ENCODE measurements around the gene CRYBG1. TPM values are rescaled to one million over a fixed set of nuclear protein-coding genes. Genes with fewer than 3 reads are reported as not detected.

Gene CRYBG1
- polyA plus RNA-seq, 2 of the 4 experiments (the other 2 are of a cell fraction): 0.31 to 0.37 TPM

DNA sequence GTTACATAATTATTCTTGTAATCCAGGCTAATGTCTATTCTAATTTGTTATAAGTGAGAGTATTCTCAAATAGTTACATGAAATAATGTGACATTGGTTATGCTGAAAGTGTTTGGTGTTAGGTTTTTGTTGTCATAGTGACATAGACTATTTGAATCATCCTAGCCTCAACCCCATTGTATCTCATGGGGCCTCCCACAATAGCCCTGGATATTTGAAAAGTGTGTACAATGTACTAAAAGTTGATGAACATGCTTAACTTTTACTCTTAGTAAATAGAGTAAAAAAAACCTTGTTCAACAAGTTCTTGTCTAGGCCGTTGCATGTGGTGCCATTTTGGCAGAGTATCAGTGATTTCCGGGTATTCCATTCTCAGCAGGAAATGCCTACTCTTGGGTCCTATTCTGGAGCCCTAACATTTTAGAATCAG is 185.8 kb downstream of the CRYBG1 start:
- peak overlapping the region; percentile 41 for H3K4me2 ChIP-seq
- FAIRE-seq (no peak), ATAC-seq (peak; percentile 38 to 56; a peak in 4 of 6 replicates), DNase-seq (ENCODE audit: low read depth in 1 of 2, low spot score in 1 of 2) (peak in 1 of 2 experiments; percentile 18)
- peaks cover 26% of the 10 kb centered on the region; the same call in 2 of the 3 replicates for H3K4me1 ChIP-seq
- ChIA-PET CTCF (no interaction called here), POLR2A (no interaction called here)
- TF ChIP-seq HOXB13 (CRISPR knock-in tag; IDR thresholded peaks at IDR 0.05; ENCODE audit: low read depth) (no peak), SREBF2 (IDR thresholded peaks at IDR 0.05) (no peak), TFCP2L1 (CRISPR knock-in tag; IDR thresholded peaks at IDR 0.05) (no peak), HOXB5 (CRISPR knock-in tag; IDR thresholded peaks at IDR 0.05) (no peak), CHD2 (IDR thresholded peaks at IDR 0.05; ENCODE audit: low read length, partially characterized antibody) (no peak), EP300 (IDR thresholded peaks at IDR 0.05) (no peak), PHF8 (IDR thresholded peaks at IDR 0.05; ENCODE audit: borderline replicate concordance, low read depth) (no peak), ZC3H11A (IDR thresholded peaks at IDR 0.05) (no peak), ZSCAN20 (CRISPR knock-in tag; IDR thresholded peaks at IDR 0.05) (no peak), MAZ (IDR thresholded peaks at IDR 0.05; ENCODE audit: borderline replicate concordance, low read depth, low read length) (no peak), HOXA7 (CRISPR knock-in tag; IDR thresholded peaks at IDR 0.05) (no peak), FOXS1 (CRISPR knock-in tag; IDR thresholded peaks at IDR 0.05) (no peak), GATA3 (IDR thresholded peaks at IDR 0.05; ENCODE audit: borderline replicate concordance) (no peak)
- TF ChIP-seq, protein P1, sequence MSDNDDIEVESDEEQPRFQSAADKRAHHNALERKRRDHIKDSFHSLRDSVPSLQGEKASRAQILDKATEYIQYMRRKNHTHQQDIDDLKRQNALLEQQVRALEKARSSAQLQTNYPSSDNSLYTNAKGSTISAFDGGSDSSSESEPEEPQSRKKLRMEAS (IDR thresholded peaks at IDR 0.05): no peak
- TF ChIP-seq, protein P2, sequence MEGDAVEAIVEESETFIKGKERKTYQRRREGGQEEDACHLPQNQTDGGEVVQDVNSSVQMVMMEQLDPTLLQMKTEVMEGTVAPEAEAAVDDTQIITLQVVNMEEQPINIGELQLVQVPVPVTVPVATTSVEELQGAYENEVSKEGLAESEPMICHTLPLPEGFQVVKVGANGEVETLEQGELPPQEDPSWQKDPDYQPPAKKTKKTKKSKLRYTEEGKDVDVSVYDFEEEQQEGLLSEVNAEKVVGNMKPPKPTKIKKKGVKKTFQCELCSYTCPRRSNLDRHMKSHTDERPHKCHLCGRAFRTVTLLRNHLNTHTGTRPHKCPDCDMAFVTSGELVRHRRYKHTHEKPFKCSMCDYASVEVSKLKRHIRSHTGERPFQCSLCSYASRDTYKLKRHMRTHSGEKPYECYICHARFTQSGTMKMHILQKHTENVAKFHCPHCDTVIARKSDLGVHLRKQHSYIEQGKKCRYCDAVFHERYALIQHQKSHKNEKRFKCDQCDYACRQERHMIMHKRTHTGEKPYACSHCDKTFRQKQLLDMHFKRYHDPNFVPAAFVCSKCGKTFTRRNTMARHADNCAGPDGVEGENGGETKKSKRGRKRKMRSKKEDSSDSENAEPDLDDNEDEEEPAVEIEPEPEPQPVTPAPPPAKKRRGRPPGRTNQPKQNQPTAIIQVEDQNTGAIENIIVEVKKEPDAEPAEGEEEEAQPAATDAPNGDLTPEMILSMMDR (IDR thresholded peaks at IDR 0.05): no peak
- TF ChIP-seq, protein P3, sequence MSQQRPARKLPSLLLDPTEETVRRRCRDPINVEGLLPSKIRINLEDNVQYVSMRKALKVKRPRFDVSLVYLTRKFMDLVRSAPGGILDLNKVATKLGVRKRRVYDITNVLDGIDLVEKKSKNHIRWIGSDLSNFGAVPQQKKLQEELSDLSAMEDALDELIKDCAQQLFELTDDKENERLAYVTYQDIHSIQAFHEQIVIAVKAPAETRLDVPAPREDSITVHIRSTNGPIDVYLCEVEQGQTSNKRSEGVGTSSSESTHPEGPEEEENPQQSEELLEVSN (IDR thresholded peaks at IDR 0.05; ENCODE audit: borderline replicate concordance, low read depth): no peak
- TF ChIP-seq, protein P4, sequence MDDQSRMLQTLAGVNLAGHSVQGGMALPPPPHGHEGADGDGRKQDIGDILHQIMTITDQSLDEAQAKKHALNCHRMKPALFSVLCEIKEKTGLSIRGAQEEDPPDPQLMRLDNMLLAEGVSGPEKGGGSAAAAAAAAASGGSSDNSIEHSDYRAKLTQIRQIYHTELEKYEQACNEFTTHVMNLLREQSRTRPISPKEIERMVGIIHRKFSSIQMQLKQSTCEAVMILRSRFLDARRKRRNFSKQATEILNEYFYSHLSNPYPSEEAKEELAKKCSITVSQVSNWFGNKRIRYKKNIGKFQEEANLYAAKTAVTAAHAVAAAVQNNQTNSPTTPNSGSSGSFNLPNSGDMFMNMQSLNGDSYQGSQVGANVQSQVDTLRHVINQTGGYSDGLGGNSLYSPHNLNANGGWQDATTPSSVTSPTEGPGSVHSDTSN (IDR thresholded peaks at IDR 0.05): no peak
- H3K4me3 ChIP-seq: no peak overlapping the region
- peak overlapping the region; percentile 55 to 71 for H3K27ac ChIP-seq
- H3K9me3 ChIP-seq: no peaks in the 10 kb centered on the region
- WGBS (ENCODE audit: missing lambda C conversion rate): 7% methylated on average over 2 of the region's 2 CpGs

DNA sequence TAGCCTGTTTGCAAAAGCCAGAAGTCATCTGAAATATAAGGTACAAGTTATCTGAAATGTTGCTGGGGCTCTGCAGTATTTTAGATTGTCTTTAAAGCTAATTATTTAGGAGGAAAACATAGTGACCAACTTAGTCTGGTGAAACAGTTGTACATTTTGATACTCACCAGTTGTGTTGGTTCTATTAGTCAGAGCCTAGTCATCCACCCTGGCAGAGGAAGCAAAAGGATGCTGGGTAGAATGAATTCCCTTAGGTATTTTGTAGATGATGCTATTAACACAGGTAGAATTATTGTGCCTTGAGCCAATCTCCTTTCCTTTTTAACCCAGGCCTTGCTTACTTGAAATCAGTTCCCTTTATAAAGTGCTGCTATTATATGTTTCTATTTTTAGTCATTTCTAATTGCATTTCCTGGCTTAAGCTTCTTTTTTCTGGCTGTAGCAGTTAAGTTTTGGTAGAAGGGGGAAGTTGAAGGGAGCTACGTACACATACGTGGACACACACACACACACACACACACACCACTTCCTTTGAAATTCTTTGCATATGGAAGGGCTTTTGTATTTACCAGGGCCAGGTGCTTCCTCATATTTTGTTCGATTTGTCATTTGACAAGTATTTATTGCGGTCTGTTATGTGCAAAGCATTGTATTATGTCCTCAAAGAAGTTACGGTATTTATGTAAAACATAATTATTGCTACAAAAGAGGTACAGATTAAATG is 186.3 kb downstream of the CRYBG1 start:
- CTCF ChIA-PET: interaction anchor here (0.6 to 0.7 kb wide), 3 partner anchors 15 to 107 kb away, joined by 3 read pairs; no protein-coding TSS in a partner anchor
- DNase-seq (ENCODE audit: low read depth in 1 of 2, low spot score in 1 of 2): peak; percentile 36 to 45
- H3K9me3 ChIP-seq: no peaks in the 10 kb centered on the region
- H3K4me1 ChIP-seq: peaks cover 25% of the 10 kb centered on the region; the same call in 2 of the 3 replicates
- TF ChIP-seq, protein P5, sequence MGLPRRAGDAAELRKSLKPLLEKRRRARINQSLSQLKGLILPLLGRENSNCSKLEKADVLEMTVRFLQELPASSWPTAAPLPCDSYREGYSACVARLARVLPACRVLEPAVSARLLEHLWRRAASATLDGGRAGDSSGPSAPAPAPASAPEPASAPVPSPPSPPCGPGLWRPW (IDR thresholded peaks at IDR 0.05): no peak
- TF ChIP-seq FOSL2 (IDR thresholded peaks at IDR 0.05) (no peak), FOSL2 (CRISPR knock-in tag; IDR thresholded peaks at IDR 0.05) (peak; percentile 69), KDM1A (IDR thresholded peaks at IDR 0.05; ENCODE audit: low read depth) (no peak), POLR2A (IDR thresholded peaks at IDR 0.05; ENCODE audit: low read length) (no peak), MAZ (IDR thresholded peaks at IDR 0.05; ENCODE audit: borderline replicate concordance, low read depth, low read length) (no peak), POLR2AphosphoS2 (conservative IDR thresholded peaks at IDR 0.05; ENCODE audit: low read length) (no peak), JUNB (IDR thresholded peaks at IDR 0.05) (peak; percentile 51)
- peak overlapping the region; percentile 55 to 71 for H3K27ac ChIP-seq
- H3K4me2 ChIP-seq: peak overlapping the region; percentile 41
- no peak overlapping the region for H3K4me3 ChIP-seq
- 54% methylated on average over 5 of the region's 5 CpGs for WGBS (ENCODE audit: missing lambda C conversion rate)
- POLR2A ChIA-PET: no interaction called here
- peak; percentile 82 to 84; a peak in 5 of 6 replicates for ATAC-seq
- FAIRE-seq: no peak

Measured in A549 (cell line).